HUES6 (cell line): ENCODE measurements around the gene TWNK.

Experiments used
- H3K27ac ChIP-seq: 2 replicates; pipeline ENCODE4 v1.7.0; 2013; ENCODE audit warnings: low read depth, mild to moderate bottlenecking, low read length, inconsistent platforms
- H3K27me3 ChIP-seq: 2 replicates; pipeline ENCODE4 v1.6.1; 2013; ENCODE audit warnings: low read length; ENCODE audit not compliant: control insufficient read depth, insufficient read depth
- H3K36me3 ChIP-seq: 2 replicates; pipeline ENCODE4 v1.6.1; 2013; ENCODE audit warnings: low read length; ENCODE audit not compliant: control insufficient read depth, insufficient read depth
- H3K4me1 ChIP-seq: 2 replicates; pipeline ENCODE4 v1.6.1; 2013; ENCODE audit warnings: low read length; ENCODE audit not compliant: control insufficient read depth, insufficient read depth
- H3K4me3 ChIP-seq: 2 replicates; pipeline ENCODE4 v1.5.1; 2013; ENCODE audit warnings: low read depth, low read length
- H3K9ac ChIP-seq: one replicate; pipeline ENCODE4 v1.6.1; 2013; ENCODE audit warnings: mild to moderate bottlenecking, low read length
- H3K9me3 ChIP-seq: 2 replicates; pipeline ENCODE4 v1.6.1; 2013; ENCODE audit warnings: low read depth, low read length; ENCODE audit not compliant: control insufficient read depth, insufficient read depth

Gene TWNK

DNA sequence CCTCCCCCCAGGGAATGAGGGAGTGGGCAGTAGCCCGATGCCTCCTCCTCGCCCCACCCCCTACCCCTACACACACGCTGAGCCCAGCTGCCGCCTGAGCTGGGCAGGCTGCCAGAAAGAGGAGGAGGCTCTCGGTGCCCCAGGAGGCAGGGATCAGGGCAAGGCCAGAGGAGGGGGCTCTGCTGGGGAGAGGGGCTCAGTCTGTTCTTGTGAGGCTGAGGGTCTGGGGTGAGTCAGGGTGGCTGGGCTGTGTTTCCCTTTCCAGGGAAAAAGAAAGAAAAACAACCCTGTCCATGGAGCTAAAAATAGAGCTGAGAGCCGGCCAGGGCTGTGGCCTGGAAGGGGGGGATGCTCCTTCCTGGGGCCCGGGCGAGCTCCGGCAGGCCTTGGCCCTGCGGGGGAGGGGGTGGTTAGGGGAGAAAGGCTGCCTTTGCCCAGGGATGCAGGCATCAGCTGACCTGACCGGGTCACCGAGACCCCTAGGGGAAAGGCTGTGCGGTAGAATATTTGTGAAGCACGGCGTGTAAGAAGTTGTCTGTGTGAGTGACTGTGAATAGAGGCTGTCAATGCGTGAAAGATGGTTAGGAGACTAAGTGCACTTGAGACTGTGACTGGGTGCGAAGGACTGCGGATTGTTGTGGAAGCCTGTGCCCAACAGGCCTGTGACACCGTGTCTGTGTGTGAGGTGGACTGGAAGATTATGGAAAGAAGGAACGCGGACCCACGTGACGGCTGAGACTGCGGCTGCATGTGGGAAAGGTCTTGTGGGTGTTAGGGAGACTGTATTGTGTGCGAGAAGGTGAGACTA, 11.0 kb downstream of the TWNK start:
- Histone ChIP-seq H3K9ac (peak overlapping the region; percentile 91), H3K27ac (peak overlapping the region; percentile 95), H3K4me1 (peaks cover 33% of the 10 kb centered on the region), H3K36me3 (peaks cover 26% of the 10 kb centered on the region), H3K4me3 (peak overlapping the region; percentile 65), H3K27me3 (no peaks in the 10 kb centered on the region), H3K9me3 (no peaks in the 10 kb centered on the region)

- Histone ChIP-seq H3K4me3 (peak overlapping the region; percentile 65), H3K27ac (peak overlapping the region; percentile 95), H3K27me3 (no peaks in the 10 kb centered on the region), H3K36me3 (peaks cover 26% of the 10 kb centered on the region), H3K9me3 (no peaks in the 10 kb centered on the region), H3K9ac (peak overlapping the region; percentile 91), H3K4me1 (peaks cover 33% of the 10 kb centered on the region)
Observed at GRCh38 chr10:100998991-100999741, 11.8 kb downstream of the TWNK start.

GRCh38 chr10:100999742-101000126, 12.4 kb downstream of the TWNK start, which contains the start of gene LZTS2:
LZTS2 (plus strand) TSS chr10:100999808; CDS start chr10:101002539, 2,731 bp downstream.
- no peaks in the 10 kb centered on the region for H3K27me3 ChIP-seq
- peaks cover 28% of the 10 kb centered on the region for H3K4me1 ChIP-seq
- H3K27ac ChIP-seq = peak within 1 kb of the TSS; percentile 95
- H3K4me3 ChIP-seq = peak within 1 kb of the TSS; percentile 65
- peak within 1 kb of the TSS; percentile 91 for H3K9ac ChIP-seq
- H3K9me3 ChIP-seq = no peaks in the 10 kb centered on the region
- H3K36me3 ChIP-seq = peaks cover 27% of the 10 kb centered on the region

DNA sequence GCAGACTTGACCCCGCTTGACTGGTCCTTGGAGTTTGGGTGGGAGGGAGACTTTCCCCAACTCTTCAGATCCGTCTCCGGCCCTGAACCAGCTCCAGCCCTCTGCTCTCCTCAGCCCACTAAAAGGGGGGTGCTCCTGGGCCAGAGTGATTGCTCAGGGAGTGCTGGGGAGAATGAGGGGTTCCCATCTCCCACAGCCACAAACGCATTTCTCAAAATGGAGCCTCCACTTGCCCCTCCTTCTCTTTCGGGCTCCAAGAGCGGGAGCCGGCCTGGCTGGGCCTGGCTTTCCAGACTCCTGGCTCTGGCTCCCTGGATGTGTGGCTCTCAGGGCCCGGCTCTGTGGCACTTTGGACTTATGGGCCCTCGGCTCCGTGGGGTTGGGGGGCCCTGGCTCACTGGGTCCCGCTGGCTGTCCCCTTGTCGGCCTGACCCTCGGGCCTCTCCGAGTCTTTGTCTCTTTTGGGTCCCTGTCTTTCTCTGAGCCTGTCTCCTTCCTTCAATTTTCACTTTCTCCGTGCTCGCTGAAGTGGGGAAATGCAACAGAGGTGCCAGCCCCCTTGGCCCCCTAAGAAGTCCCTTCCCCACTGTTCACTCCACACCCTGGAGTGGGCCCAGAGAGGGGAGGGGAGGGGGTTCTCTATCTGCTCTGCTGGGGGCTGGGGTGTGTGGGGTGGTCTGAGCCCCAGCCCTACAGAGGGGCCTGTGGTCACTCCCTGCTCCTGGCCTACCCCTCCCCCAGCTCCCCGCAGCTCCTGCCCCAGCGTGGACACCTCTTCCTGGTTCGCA, 13.0 kb downstream of the TWNK start:
- Histone ChIP-seq H3K9me3 (no peaks in the 10 kb centered on the region), H3K27me3 (no peaks in the 10 kb centered on the region), H3K9ac (peak overlapping the region; percentile 83), H3K36me3 (peaks cover 31% of the 10 kb centered on the region), H3K27ac (peak overlapping the region; percentile 85), H3K4me3 (peak overlapping the region; percentile 65), H3K4me1 (peaks cover 26% of the 10 kb centered on the region)

- H3K4me3 ChIP-seq = peak overlapping the region; percentile 65
Observed at GRCh38 chr10:101000915-101001658, 13.7 kb downstream of the TWNK start.

DNA sequence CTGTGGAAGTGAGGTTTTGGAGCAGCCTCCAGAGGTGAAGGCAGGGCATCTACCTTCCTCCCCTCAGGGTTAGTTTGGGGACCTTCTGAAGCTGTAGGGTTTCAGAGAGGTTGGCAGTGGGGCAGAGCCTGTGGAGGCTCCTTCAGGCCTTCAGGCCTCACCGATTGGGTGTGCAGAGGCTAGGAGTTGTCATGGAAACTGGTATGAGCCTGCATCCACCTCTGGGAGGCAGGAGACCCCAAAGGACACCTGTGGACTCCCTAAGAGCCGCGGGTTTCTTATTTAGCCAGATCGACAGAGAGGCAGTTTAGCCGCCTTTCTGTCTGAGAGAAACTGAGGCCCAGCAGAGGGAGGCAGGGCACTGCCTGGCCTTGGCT, 14.3 kb downstream of the TWNK start:
- Histone ChIP-seq H3K9ac (no peak overlapping the region), H3K36me3 (peaks cover 42% of the 10 kb centered on the region), H3K27me3 (no peaks in the 10 kb centered on the region), H3K4me1 (peaks cover 20% of the 10 kb centered on the region), H3K27ac (no peak overlapping the region), H3K9me3 (no peaks in the 10 kb centered on the region), H3K4me3 (peak overlapping the region; percentile 65; the same call in 1 of the 2 replicates)

More at GRCh38 chr10:101000915-101001658, 13.7 kb downstream of the TWNK start:
- peak overlapping the region; percentile 83 for H3K9ac ChIP-seq
- H3K4me1 ChIP-seq = peaks cover 26% of the 10 kb centered on the region
- peaks cover 38% of the 10 kb centered on the region for H3K36me3 ChIP-seq
- H3K27ac ChIP-seq = no peak overlapping the region
- H3K27me3 ChIP-seq = no peaks in the 10 kb centered on the region
- H3K9me3 ChIP-seq = no peaks in the 10 kb centered on the region

DNA sequence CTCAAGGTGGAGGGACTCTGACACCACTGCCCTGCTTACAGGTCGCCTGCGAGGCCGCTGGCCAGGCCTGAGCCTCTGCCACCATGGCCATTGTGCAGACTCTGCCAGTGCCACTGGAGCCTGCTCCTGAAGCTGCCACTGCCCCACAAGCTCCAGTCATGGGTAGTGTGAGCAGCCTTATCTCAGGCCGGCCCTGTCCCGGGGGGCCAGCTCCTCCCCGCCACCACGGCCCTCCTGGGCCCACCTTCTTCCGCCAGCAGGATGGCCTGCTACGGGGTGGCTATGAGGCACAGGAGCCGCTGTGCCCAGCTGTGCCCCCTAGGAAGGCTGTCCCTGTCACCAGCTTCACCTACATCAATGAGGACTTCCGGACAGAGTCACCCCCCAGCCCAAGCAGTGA, 15.1 kb downstream of the TWNK start:
- Histone ChIP-seq H3K9ac (no peak overlapping the region), H3K36me3 (peaks cover 49% of the 10 kb centered on the region), H3K4me1 (peaks cover 20% of the 10 kb centered on the region), H3K4me3 (no peak overlapping the region), H3K27ac (no peak overlapping the region), H3K9me3 (no peaks in the 10 kb centered on the region), H3K27me3 (no peaks in the 10 kb centered on the region)

GRCh38 chr10:101003639-101004206, 16.4 kb downstream of the TWNK start:
- Histone ChIP-seq H3K4me1 (peaks cover 24% of the 10 kb centered on the region), H3K36me3 (peaks cover 50% of the 10 kb centered on the region), H3K9ac (no peak overlapping the region), H3K27me3 (no peaks in the 10 kb centered on the region), H3K4me3 (no peak overlapping the region), H3K27ac (no peak overlapping the region), H3K9me3 (no peaks in the 10 kb centered on the region)

DNA sequence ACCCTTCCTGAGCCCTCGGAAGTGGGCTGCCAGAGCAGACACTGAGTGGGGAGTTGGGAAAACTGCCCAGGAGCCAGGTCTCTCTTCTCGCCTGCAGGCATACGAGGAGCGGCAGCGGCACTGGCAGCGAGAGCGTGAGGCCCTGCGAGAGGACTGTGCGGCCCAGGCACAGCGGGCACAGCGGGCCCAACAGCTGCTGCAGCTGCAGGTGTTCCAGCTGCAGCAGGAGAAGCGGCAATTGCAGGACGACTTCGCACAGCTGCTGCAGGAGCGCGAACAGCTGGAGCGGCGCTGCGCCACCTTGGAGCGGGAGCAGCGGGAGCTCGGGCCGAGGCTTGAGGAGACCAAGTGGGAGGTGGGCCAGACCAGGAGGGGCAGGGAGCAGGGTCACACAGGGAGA, 18.0 kb downstream of the TWNK start:
- Histone ChIP-seq H3K9me3 (no peaks in the 10 kb centered on the region), H3K27me3 (no peaks in the 10 kb centered on the region), H3K27ac (no peak overlapping the region), H3K36me3 (peaks cover 50% of the 10 kb centered on the region), H3K4me3 (no peak overlapping the region), H3K9ac (no peak overlapping the region), H3K4me1 (peaks cover 22% of the 10 kb centered on the region)
